GM23338 (cell line): Measurements from ENCODE around the gene TRNP1. TPM values are rescaled to one million over a fixed set of nuclear protein-coding genes. Genes with fewer than 3 reads are reported as not detected.

Experiments used
- ATAC-seq: fragments of 200-7000 bp; cut with Tn5 transposase; 3 replicates; pipeline ENCODE4 v1.9.1; 2020
- DNase-seq: peaks from one replicate; pipeline ENCODE4 v3.0.0-alpha.2; 2015; ENCODE audit warnings: low spot score
- H2AFZ ChIP-seq: fragments of 200-600 bp; sonication (generic); 2 replicates; pipeline ENCODE4 v1.8.0; 2016; ENCODE audit warnings: antibody characterized with exemption, mild to moderate bottlenecking, moderate library complexity
- H3F3A ChIP-seq: fragments of 200-600 bp; sonication (generic); replicated peaks from 2 replicates; pipeline ENCODE4 v1.8.0; 2017; ENCODE audit warnings: antibody characterized with exemption, mixed run types, low read depth
- H3K27ac ChIP-seq: fragments of 200-600 bp; sonication (generic); 2 replicates; pipeline ENCODE4 v1.6.1; 2016; ENCODE audit warnings: low read depth
- H3K27me3 ChIP-seq: fragments of 200-600 bp; sonication (generic); 2 replicates; pipeline ENCODE4 v1.8.0; 2016; ENCODE audit warnings: mild to moderate bottlenecking, mixed run types, moderate library complexity; ENCODE audit not compliant: insufficient read depth
- H3K36me3 ChIP-seq: fragments of 200-600 bp; sonication (generic); 2 replicates; pipeline ENCODE4 v1.8.0; 2016; ENCODE audit warnings: mild to moderate bottlenecking; ENCODE audit not compliant: insufficient read depth
- H3K4me1 ChIP-seq: fragments of 200-600 bp; sonication (generic); 2 replicates; pipeline ENCODE4 v1.8.0; 2016; ENCODE audit warnings: mild to moderate bottlenecking, moderate library complexity; ENCODE audit not compliant: insufficient read depth
- H3K4me2 ChIP-seq: fragments of 200-600 bp; sonication (generic); 2 replicates; pipeline ENCODE4 v1.7.1; 2017; ENCODE audit warnings: mixed run types
- H3K4me3 ChIP-seq: fragments of 200-600 bp; sonication (generic); 2 replicates; pipeline ENCODE4 v1.6.1; 2016; ENCODE audit warnings: mixed run types
- H3K79me2 ChIP-seq: fragments of 200-600 bp; sonication (generic); replicated peaks from 2 replicates; pipeline ENCODE4 v1.8.0; 2017; ENCODE audit warnings: mild to moderate bottlenecking; ENCODE audit not compliant: insufficient read depth
- H3K9me2 ChIP-seq: fragments of 200-600 bp; sonication (generic); 2 replicates; pipeline ENCODE4 v1.8.0; 2017; ENCODE audit not compliant: insufficient read depth
- H4K20me1 ChIP-seq: fragments of 200-600 bp; sonication (generic); replicated peaks from 2 replicates; pipeline ENCODE4 v1.8.0; 2017; ENCODE audit warnings: mild to moderate bottlenecking; ENCODE audit not compliant: insufficient read depth
- H3K27ac Mint-ChIP-seq: 2 replicates; pipeline ENCODE4 v1.8.0; 2020; ENCODE audit warnings: inconsistent platforms, mild to moderate bottlenecking, moderate library complexity, mixed read lengths
- H3K27me3 Mint-ChIP-seq: 3 replicates; pipeline ENCODE4 v1.8.0; 2022; ENCODE audit warnings: low read depth, mild to moderate bottlenecking, moderate library complexity, mixed read lengths, inconsistent platforms; ENCODE audit not compliant: insufficient read depth, poor library complexity
- H3K36me3 Mint-ChIP-seq: 3 replicates; pipeline ENCODE4 v1.8.0; 2021; ENCODE audit warnings: low read depth, mild to moderate bottlenecking, inconsistent platforms, moderate library complexity, mixed read lengths
- H3K4me1 Mint-ChIP-seq: 3 replicates; pipeline ENCODE4 v1.8.0; 2020; ENCODE audit warnings: mild to moderate bottlenecking, inconsistent platforms, mixed read lengths
- H3K4me3 Mint-ChIP-seq: 3 replicates; pipeline ENCODE4 v1.8.0; 2021; ENCODE audit warnings: moderate library complexity, mild to moderate bottlenecking, inconsistent platforms, mixed read lengths
- H3K9me3 Mint-ChIP-seq: 3 replicates; pipeline ENCODE4 v1.8.0; 2020; ENCODE audit warnings: moderate library complexity, mild to moderate bottlenecking, inconsistent platforms, mixed read lengths
- ETS1 ChIP-seq: IDR thresholded peaks from 2 replicates; pipeline ENCODE4 v1.6.1; 2016; ENCODE audit warnings: antibody characterized with exemption
- EZH2 ChIP-seq: fragments of 200-600 bp; sonication (generic); IDR thresholded peaks from one replicate; pipeline ENCODE4 v1.8.0; 2017; ENCODE audit warnings: antibody characterized with exemption, mild to moderate bottlenecking, low read depth; ENCODE audit not compliant: unreplicated experiment
- JUNB ChIP-seq: IDR thresholded peaks from one replicate; pipeline ENCODE4 v1.6.1; 2016; ENCODE audit warnings: antibody characterized with exemption; ENCODE audit not compliant: unreplicated experiment
- STAT1 ChIP-seq: IDR thresholded peaks from one replicate; pipeline ENCODE4 v1.6.1; 2016; ENCODE audit warnings: antibody characterized with exemption; ENCODE audit not compliant: unreplicated experiment
- ZNF331 ChIP-seq: fragments of 250-450 bp; sonication (Bioruptor Pico); IDR thresholded peaks from 2 replicates; pipeline ENCODE4 v1.5.0; 2020; ENCODE audit warnings: low read depth, mild to moderate bottlenecking, moderate library complexity
- ZNF462 ChIP-seq: fragments of 250-450 bp; sonication (Bioruptor Pico); IDR thresholded peaks from 2 replicates; pipeline ENCODE4 v1.5.0; 2020; ENCODE audit warnings: mild to moderate bottlenecking, moderate library complexity
- polyA plus RNA-seq: library from polyadenylated mRNA; unstranded; fragments of >200 nt; fragmentation: Nextera tagmentation; extraction: Ambion mirVana; gene quantifications from 2 replicates; pipeline ENCODE4 v1.2.1, GENCODE V29; 2016
- total RNA-seq: library from RNA; depleted of rRNA; stranded (reverse); fragments of >200 nt; shearing (Covaris generic); gene quantifications from 2 replicates; pipeline ENCODE4 v1.2.3, GENCODE V29; 2014

Gene TRNP1
- total and polyA plus RNA-seq, 2 experiments from 2014 or later = 21.2 to 54.3 TPM

- no peak for TF ChIP-seq ZNF462 (CRISPR knock-in tag)
- no peak for TF ChIP-seq EZH2
- TF ChIP-seq JUNB = no peak
- TF ChIP-seq ZNF331 = no peak
Observed at GRCh38 chr1:27033043-27033746, 39.7 kb downstream of the TRNP1 start (continued).

- H3K27me3 Mint-ChIP-seq = peaks cover 13% of the 10 kb centered on the region
- H3K79me2 ChIP-seq = no peaks in the 10 kb centered on the region
- no peaks in the 10 kb centered on the region for H4K20me1 ChIP-seq
- H3K9me3 Mint-ChIP-seq = no peaks in the 10 kb centered on the region
- H3K4me1 Mint-ChIP-seq = peaks cover 43% of the 10 kb centered on the region
- H3K4me3 Mint-ChIP-seq = no peak overlapping the region
- no peak overlapping the region for H2AFZ ChIP-seq
- H3K9me2 ChIP-seq = no peaks in the 10 kb centered on the region
- H3K4me1 ChIP-seq = peaks cover 16% of the 10 kb centered on the region
- ATAC-seq = no peak
- no peak overlapping the region for H3K4me2 ChIP-seq
- 0 out of 2 replicates have a peak, but pooled peaks cover 6% of the 10 kb centered on the region for H3F3A ChIP-seq
- H3K27ac ChIP-seq = no peak overlapping the region
- no peak overlapping the region for H3K4me3 ChIP-seq
- no peaks in the 10 kb centered on the region for H3K27me3 ChIP-seq
- DNase-seq = no peak
- H3K36me3 Mint-ChIP-seq = no peaks in the 10 kb centered on the region
- H3K27ac Mint-ChIP-seq = no peak overlapping the region
- no peaks in the 10 kb centered on the region for H3K36me3 ChIP-seq
- no peak for TF ChIP-seq ZNF462 (CRISPR knock-in tag)
- no peak for TF ChIP-seq STAT1
- no peak for TF ChIP-seq ETS1
Observed at GRCh38 chr1:27035344-27035743, 41.9 kb downstream of the TRNP1 start.
